Fibroblast of lung (primary cell): Measurements from ENCODE around the gene PPM1H.

ENCODE experiments used
- EZH2 ChIP-seq: IDR thresholded peaks from 2 replicates; pipeline ENCODE4 v1.5.1; 2012; ENCODE audit warnings: low read length, control low read depth, mild to moderate bottlenecking; ENCODE audit errors: missing control alignments
- TF ChIP-seq, protein P1 (sequence below), 2 donors: IDR thresholded peaks in 1 of 2; conservative IDR thresholded peaks in 1 of 2; 1 replicate in 1 of 2; 2 replicates in 1 of 2; pipeline ENCODE4 v1.5.1; 2011 to 2012; ENCODE audit warnings: low read length in 2 of 2, control low read depth in 1 of 2, inconsistent platforms in 1 of 2, low read depth in 1 of 2, mild to moderate bottlenecking in 1 of 2

- TF ChIP-seq, protein P1, sequence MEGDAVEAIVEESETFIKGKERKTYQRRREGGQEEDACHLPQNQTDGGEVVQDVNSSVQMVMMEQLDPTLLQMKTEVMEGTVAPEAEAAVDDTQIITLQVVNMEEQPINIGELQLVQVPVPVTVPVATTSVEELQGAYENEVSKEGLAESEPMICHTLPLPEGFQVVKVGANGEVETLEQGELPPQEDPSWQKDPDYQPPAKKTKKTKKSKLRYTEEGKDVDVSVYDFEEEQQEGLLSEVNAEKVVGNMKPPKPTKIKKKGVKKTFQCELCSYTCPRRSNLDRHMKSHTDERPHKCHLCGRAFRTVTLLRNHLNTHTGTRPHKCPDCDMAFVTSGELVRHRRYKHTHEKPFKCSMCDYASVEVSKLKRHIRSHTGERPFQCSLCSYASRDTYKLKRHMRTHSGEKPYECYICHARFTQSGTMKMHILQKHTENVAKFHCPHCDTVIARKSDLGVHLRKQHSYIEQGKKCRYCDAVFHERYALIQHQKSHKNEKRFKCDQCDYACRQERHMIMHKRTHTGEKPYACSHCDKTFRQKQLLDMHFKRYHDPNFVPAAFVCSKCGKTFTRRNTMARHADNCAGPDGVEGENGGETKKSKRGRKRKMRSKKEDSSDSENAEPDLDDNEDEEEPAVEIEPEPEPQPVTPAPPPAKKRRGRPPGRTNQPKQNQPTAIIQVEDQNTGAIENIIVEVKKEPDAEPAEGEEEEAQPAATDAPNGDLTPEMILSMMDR (conservative IDR thresholded peaks at IDR 0.05 in 1 of 2, IDR thresholded peaks at IDR 0.05 in 1 of 2; ENCODE audit: low read depth in 1 of 2, low read length in 2 of 2) = no peak
- no peak for TF ChIP-seq EZH2
These were observed 102.9 kb downstream of the PPM1H start for GRCh38 chr12:62832027-62832426.
